Right lobe of liver (tissue), 6 donors: ENCODE measurements around the gene DTHD1. TPM values are rescaled to one million over a fixed set of nuclear protein-coding genes. Genes with fewer than 3 reads are reported as not detected.

ENCODE experiments used
- ATAC-seq, 4 donors: fragments of 200-7000 bp; cut with Tn5 transposase; one replicate each; pipeline ENCODE4 v1.9.1; 2020; ENCODE audit warnings: mild to moderate bottlenecking in 4 of 4, moderate library complexity in 4 of 4
- DNase-seq, 3 donors: peaks; one replicate each; pipeline ENCODE4 v3.0.0-alpha.2; 2020
- H3K27ac ChIP-seq, 3 donors: fragments of 200-600 bp; one replicate each; pipeline ENCODE4 v1.8.0; 2022
- H3K27me3 ChIP-seq, 2 donors: fragments of 200-600 bp; one replicate each; pipeline ENCODE4 v1.8.0; 2022
- H3K36me3 ChIP-seq, 4 donors: fragments of 200-600 bp; sonication (generic) in 1 of 4; one replicate each; pipeline versions ENCODE4 v1.5.1 to v1.8.0; 2017 to 2022; ENCODE audit warnings: control low read depth in 1 of 4
- H3K4me1 ChIP-seq, 4 donors: fragments of 200-600 bp; sonication (generic) in 1 of 4; one replicate each; pipeline versions ENCODE4 v1.5.1 to v1.8.0; 2017 to 2022; ENCODE audit warnings: control low read depth in 1 of 4
- H3K4me3 ChIP-seq, 3 donors: fragments of 200-600 bp; one replicate each; pipeline ENCODE4 v1.8.0; 2022
- H3K9me3 ChIP-seq, 4 donors: fragments of 200-600 bp; sonication (generic) in 1 of 4; one replicate each; pipeline versions ENCODE4 v1.5.1 to v1.8.0; 2017 to 2022; ENCODE audit warnings: control low read depth in 1 of 4
- CTCF ChIP-seq, 4 donors: fragments of 200-600 bp in 3 of 4; fragments of 450-650 bp in 1 of 4; IDR thresholded peaks; one replicate each; pipeline versions ENCODE4 v1.5.1 to v1.8.0; 2016 to 2022; ENCODE audit warnings: antibody characterized with exemption in 4 of 4, mild to moderate bottlenecking in 2 of 4
- POLR2A ChIP-seq: fragments of 450-650 bp; IDR thresholded peaks from one replicate; pipeline ENCODE4 v1.6.1; 2017; ENCODE audit warnings: antibody characterized with exemption, mild to moderate bottlenecking
- WGBS: methylation state at CpG from one replicate; pipeline ENCODE4 v1.1.6; 2018; ENCODE audit warnings: low coverage, low lambda C conversion rate; ENCODE audit not compliant: insufficient coverage; ENCODE audit errors: missing lambda C conversion rate; 5-methylcytosine and 5-hydroxymethylcytosine counted together
- intact Hi-C, 2 donors: fragments of 100-400 bp; cut with DNase I; formaldehyde crosslinking; loops; one replicate each; pipeline versions ENCODE4 v1.11.2 to v1.14.1; 2022
- total RNA-seq, 6 experiments: library from RNA; depleted of rRNA in 2 of 6; stranded (reverse); fragments of >200 nt in 2 of 6; fragmentation: NEBNext Ultra II Directional in 3 of 6; extraction: Animal tissue kit (Norgen Biotek cat#: 25700) in 3 of 6; gene quantifications; one replicate each; pipeline versions ENCODE4 v1.1.0 to v1.2.4, GENCODE V29; 2016 to 2023
- donor health status: DM: no; HTN: yes; CAD: no.
- donor health status: DM: no; HTN: no; CAD: no.
- donor health status: DM: no; HTN: no; CAD: no.
- donor health status: DM: no; HTN: yes; CAD: no.
- donor health status: DM: no; HTN: yes; CAD: no.

Gene DTHD1
- total RNA-seq, 6 experiments from 2014 or later: 0.07 to 0.12 (median 0.12) TPM; not detected in 2

GRCh38 chr4:36353998-36354397 lies 72.6 kb downstream of the DTHD1 start:
- Histone ChIP-seq H3K27me3 (no peaks in the 10 kb centered on the region), H3K4me1 (peaks cover 0 to 10% (median 2%) of the 10 kb centered on the region in 4 donors), H3K27ac (no peak overlapping the region), H3K4me3 (no peak overlapping the region), H3K36me3 (no peaks in the 10 kb centered on the region), H3K9me3 (no peaks in the 10 kb centered on the region)
- WGBS: 25% methylated on average over 2 of the region's 2 CpGs
- ATAC-seq: no peak
- intact Hi-C loops: no loop called here
- DNase-seq: no peak
- no peak for TF ChIP-seq POLR2A
- no peak for TF ChIP-seq CTCF (IDR thresholded peaks at IDR 0.05)

- intact Hi-C loops: no loop called here
- no peak for DNase-seq
- Histone ChIP-seq H3K4me1 (no peaks in the 10 kb centered on the region), H3K27ac (no peak overlapping the region), H3K9me3 (no peaks in the 10 kb centered on the region), H3K27me3 (no peaks in the 10 kb centered on the region), H3K4me3 (no peak overlapping the region), H3K36me3 (no peaks in the 10 kb centered on the region)
- ATAC-seq: no peak
- WGBS: 43% methylated on average over 4 of the region's 4 CpGs
- TF ChIP-seq CTCF (IDR thresholded peaks at IDR 0.05): no peak
- TF ChIP-seq POLR2A: no peak
These were observed 76.8 kb downstream of the DTHD1 start for GRCh38 chr4:36358173-36358572.

GRCh38 chr4:36360755-36361154 lies 79.3 kb downstream of the DTHD1 start:
- ATAC-seq (no peak), DNase-seq (no peak)
- Histone ChIP-seq H3K27ac (no peak overlapping the region), H3K4me1 (no peaks in the 10 kb centered on the region), H3K9me3 (no peaks in the 10 kb centered on the region), H3K27me3 (no peaks in the 10 kb centered on the region), H3K4me3 (no peak overlapping the region), H3K36me3 (no peaks in the 10 kb centered on the region)
- intact Hi-C loops: no loop called here
- no peak for TF ChIP-seq CTCF (IDR thresholded peaks at IDR 0.05)
- TF ChIP-seq POLR2A: no peak

GRCh38 chr4:36363024-36363423 lies 81.6 kb downstream of the DTHD1 start:
- H3K9me3 ChIP-seq: no peaks in the 10 kb centered on the region
- ATAC-seq: peak in 1 of 4 donors; percentile 73
- no peaks in the 10 kb centered on the region for H3K4me1 ChIP-seq
- 79% methylated on average over 2 of the region's 2 CpGs for WGBS
- no peak overlapping the region for H3K4me3 ChIP-seq
- intact Hi-C loops: no loop called here
- TF ChIP-seq POLR2A: no peak
- no peak for TF ChIP-seq CTCF (IDR thresholded peaks at IDR 0.05)
- H3K27ac ChIP-seq: no peak overlapping the region
- no peaks in the 10 kb centered on the region for H3K36me3 ChIP-seq
- H3K27me3 ChIP-seq: no peaks in the 10 kb centered on the region
- no peak for DNase-seq
